ENCODE data around the gene MYCBPAP.

MYCBPAP gene, protein sequence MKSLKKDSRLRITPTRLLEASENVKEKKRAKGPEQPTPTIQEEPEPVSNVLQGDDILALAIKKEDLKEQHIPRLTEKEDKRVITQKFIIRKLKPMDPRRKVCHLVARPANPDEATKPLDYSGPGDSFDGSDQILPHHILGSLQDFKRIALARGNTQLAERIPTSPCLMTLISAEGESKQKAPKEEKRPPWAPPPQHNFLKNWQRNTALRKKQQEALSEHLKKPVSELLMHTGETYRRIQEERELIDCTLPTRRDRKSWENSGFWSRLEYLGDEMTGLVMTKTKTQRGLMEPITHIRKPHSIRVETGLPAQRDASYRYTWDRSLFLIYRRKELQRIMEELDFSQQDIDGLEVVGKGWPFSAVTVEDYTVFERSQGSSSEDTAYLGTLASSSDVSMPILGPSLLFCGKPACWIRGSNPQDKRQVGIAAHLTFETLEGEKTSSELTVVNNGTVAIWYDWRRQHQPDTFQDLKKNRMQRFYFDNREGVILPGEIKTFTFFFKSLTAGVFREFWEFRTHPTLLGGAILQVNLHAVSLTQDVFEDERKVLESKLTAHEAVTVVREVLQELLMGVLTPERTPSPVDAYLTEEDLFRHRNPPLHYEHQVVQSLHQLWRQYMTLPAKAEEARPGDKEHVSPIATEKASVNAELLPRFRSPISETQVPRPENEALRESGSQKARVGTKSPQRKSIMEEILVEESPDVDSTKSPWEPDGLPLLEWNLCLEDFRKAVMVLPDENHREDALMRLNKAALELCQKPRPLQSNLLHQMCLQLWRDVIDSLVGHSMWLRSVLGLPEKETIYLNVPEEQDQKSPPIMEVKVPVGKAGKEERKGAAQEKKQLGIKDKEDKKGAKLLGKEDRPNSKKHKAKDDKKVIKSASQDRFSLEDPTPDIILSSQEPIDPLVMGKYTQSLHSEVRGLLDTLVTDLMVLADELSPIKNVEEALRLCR

GRCh38 chr17:50507871-50508572, at the start of gene MYCBPAP:
TSS of gene MYCBPAP (plus strand) at chr17:50508439. CDS start at chr17:50508675, 236 bp downstream.
- H3K4me3 Mint-ChIP-seq, result peak within 1 kb of the TSS; percentile 73
- peaks cover 32% of the 10 kb centered on the region for H3K4me1 Mint-ChIP-seq (ENCODE audit: low read depth)
- peaks cover 19% of the 10 kb centered on the region for H3K27me3 Mint-ChIP-seq
- intact Hi-C loops (cut with micrococcal nuclease), result no loop called here
- no peaks in the 10 kb centered on the region for H3K9me3 Mint-ChIP-seq
- H3K27ac Mint-ChIP-seq, result peak within 1 kb of the TSS; percentile 28
- no peaks in the 10 kb centered on the region for H3K36me3 Mint-ChIP-seq (ENCODE audit: low read depth)

- Mint-ChIP-seq H3K9me3 (no peaks in the 10 kb centered on the region), H3K4me1 (ENCODE audit: low read depth) (peaks cover 35% of the 10 kb centered on the region), H3K4me3 (no peak overlapping the region), H3K27me3 (no peaks in the 10 kb centered on the region), H3K36me3 (ENCODE audit: low read depth) (peaks cover 70% of the 10 kb centered on the region), H3K27ac (peak overlapping the region; percentile 30)
- intact Hi-C loops (cut with micrococcal nuclease), result no loop called here
These were observed 49.2 kb upstream of the MYCBPAP start for GRCh38 chr17:50458701-50459676.

DNA sequence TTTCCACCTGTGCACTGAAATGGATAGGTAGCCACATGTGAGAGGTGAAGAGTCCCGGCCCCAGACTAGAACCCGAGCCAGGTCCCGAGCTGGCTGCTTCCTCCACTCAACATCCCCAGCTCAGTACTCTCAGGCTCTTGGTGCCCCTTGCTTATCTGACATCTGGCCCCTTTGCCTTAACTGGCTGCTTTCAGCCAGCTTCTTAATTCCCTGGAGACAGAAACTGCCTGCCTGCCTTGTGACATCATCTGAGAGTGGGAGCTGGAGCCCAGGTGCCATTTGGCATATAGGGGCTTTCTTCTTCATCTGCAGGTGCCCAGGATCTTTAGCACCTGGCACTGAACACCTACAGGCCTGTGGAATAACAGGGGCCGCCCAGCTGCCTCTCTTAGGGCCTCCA, 48.5 kb upstream of the MYCBPAP start:
- H3K4me3 Mint-ChIP-seq, result no peak overlapping the region
- intact Hi-C loops (cut with micrococcal nuclease), result no loop called here
- peaks cover 72% of the 10 kb centered on the region for H3K36me3 Mint-ChIP-seq (ENCODE audit: low read depth)
- H3K9me3 Mint-ChIP-seq, result no peaks in the 10 kb centered on the region
- no peaks in the 10 kb centered on the region for H3K27me3 Mint-ChIP-seq
- no peak overlapping the region for H3K27ac Mint-ChIP-seq
- peaks cover 35% of the 10 kb centered on the region for H3K4me1 Mint-ChIP-seq (ENCODE audit: low read depth)

- no peak overlapping the region for H3K4me3 Mint-ChIP-seq
- H3K27me3 Mint-ChIP-seq, result peaks cover 5% of the 10 kb centered on the region
- H3K4me1 Mint-ChIP-seq (ENCODE audit: low read depth), result peaks cover 31% of the 10 kb centered on the region
- intact Hi-C loops (cut with micrococcal nuclease), result no loop called here
- H3K9me3 Mint-ChIP-seq, result no peaks in the 10 kb centered on the region
- H3K36me3 Mint-ChIP-seq (ENCODE audit: low read depth), result peaks cover 73% of the 10 kb centered on the region
- no peak overlapping the region for H3K27ac Mint-ChIP-seq
These were observed 47.3 kb upstream of the MYCBPAP start for GRCh38 chr17:50460831-50461526.

DNA sequence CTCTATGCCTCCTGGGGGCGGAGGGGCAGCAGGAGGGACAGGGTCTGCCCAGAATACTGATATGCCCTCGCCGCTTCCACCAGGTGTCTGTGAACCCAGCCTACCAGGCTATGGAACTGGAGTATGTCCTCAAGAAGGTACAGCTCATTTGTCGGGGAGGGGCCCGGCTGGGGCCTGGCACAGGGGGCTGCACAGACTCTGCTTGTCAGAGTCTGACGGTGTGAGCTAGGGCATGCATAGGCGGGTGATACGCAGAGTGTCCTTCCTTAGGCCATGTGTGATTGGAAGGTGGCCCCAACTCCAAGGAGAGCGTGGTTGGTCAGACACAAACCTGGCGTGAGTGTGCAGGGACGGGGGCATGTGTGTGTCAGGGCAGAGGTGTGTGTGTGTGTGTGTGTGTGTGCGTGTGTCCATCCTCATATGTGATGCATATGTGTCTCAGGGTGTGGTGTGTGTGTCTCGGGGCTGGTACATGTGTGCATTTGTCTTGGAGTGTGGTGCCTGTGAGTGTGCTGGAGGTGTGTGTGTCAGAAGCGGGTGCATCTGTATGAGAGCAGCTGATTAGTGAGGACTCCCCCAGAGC, 46.6 kb upstream of the MYCBPAP start:
- Mint-ChIP-seq H3K4me3 (no peak overlapping the region), H3K36me3 (ENCODE audit: low read depth) (peaks cover 74% of the 10 kb centered on the region), H3K4me1 (ENCODE audit: low read depth) (peaks cover 34% of the 10 kb centered on the region), H3K9me3 (no peaks in the 10 kb centered on the region), H3K27me3 (peaks cover 11% of the 10 kb centered on the region), H3K27ac (no peak overlapping the region)
- intact Hi-C loops (cut with micrococcal nuclease), result no loop called here

DNA sequence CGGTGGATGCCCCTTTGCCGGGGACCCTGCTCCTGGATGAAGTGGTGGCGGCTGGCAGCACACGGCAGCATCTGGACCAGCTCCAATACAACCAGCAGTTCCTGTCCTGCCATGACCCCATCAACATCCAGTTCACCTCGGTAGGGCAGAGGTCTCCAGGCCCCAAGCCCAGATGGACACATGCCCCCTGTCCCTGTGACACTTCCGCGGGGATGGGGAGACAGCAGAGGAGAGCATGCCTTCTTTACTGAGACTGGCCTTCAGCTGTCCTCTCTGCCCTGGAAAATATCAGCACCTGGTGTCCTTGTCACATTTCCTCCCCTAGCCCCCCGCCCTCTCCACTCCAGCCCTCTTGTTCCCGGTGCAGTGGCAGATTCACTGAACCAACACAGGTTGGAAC, 45.8 kb upstream of the MYCBPAP start:
- Mint-ChIP-seq H3K36me3 (ENCODE audit: low read depth) (peaks cover 71% of the 10 kb centered on the region), H3K27me3 (peaks cover 19% of the 10 kb centered on the region)
- intact Hi-C loops (cut with micrococcal nuclease), result no loop called here

GRCh38 chr17:50464121-50464520, 44.1 kb upstream of the MYCBPAP start:
- Mint-ChIP-seq H3K4me1 (ENCODE audit: low read depth) (peaks cover 31% of the 10 kb centered on the region), H3K4me3 (no peak overlapping the region), H3K9me3 (no peaks in the 10 kb centered on the region), H3K27ac (no peak overlapping the region), H3K27me3 (peaks cover 33% of the 10 kb centered on the region), H3K36me3 (ENCODE audit: low read depth) (peaks cover 72% of the 10 kb centered on the region)
- intact Hi-C loops (cut with micrococcal nuclease), result no loop called here

More for the DNA sequence above, 45.8 kb upstream of the MYCBPAP start:
- Mint-ChIP-seq H3K9me3 (no peaks in the 10 kb centered on the region), H3K27ac (no peak overlapping the region), H3K4me1 (ENCODE audit: low read depth) (peaks cover 36% of the 10 kb centered on the region), H3K4me3 (no peak overlapping the region)

DNA sequence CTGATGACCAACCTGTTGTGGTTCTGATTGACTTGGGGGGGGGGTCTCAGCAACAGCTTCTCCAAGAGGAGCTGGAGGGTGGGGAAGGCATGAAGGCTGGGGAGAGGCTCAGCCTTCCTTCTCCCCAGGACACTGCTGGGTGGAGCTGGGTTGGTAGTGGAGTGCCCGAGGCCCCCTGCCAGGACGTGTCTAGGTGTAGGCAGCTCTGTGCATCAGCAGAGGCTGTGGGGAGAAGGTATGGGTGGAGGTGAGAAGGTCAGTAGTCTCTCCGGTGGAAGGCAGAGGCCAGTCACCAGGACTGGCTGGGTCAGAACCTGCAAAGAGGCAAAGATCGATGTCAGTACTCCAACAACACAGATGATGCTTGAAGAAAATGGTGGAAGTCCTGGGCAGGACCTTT, 43.5 kb upstream of the MYCBPAP start:
- intact Hi-C loops (cut with micrococcal nuclease), result no loop called here
- peaks cover 74% of the 10 kb centered on the region for H3K36me3 Mint-ChIP-seq (ENCODE audit: low read depth)

GRCh38 chr17:50465171-50465570, 43.1 kb upstream of the MYCBPAP start:
- H3K4me3 Mint-ChIP-seq, result no peak overlapping the region
- peaks cover 43% of the 10 kb centered on the region for H3K27me3 Mint-ChIP-seq
- peaks cover 78% of the 10 kb centered on the region for H3K36me3 Mint-ChIP-seq (ENCODE audit: low read depth)
- peaks cover 36% of the 10 kb centered on the region for H3K4me1 Mint-ChIP-seq (ENCODE audit: low read depth)
- H3K9me3 Mint-ChIP-seq, result no peaks in the 10 kb centered on the region
- intact Hi-C loops (cut with micrococcal nuclease), result no loop called here
- no peak overlapping the region for H3K27ac Mint-ChIP-seq

More for the DNA sequence above, 43.5 kb upstream of the MYCBPAP start:
- H3K4me1 Mint-ChIP-seq (ENCODE audit: low read depth), result peaks cover 32% of the 10 kb centered on the region
- H3K9me3 Mint-ChIP-seq, result no peaks in the 10 kb centered on the region
- no peak overlapping the region for H3K4me3 Mint-ChIP-seq
- no peak overlapping the region for H3K27ac Mint-ChIP-seq
- H3K27me3 Mint-ChIP-seq, result peaks cover 39% of the 10 kb centered on the region

DNA sequence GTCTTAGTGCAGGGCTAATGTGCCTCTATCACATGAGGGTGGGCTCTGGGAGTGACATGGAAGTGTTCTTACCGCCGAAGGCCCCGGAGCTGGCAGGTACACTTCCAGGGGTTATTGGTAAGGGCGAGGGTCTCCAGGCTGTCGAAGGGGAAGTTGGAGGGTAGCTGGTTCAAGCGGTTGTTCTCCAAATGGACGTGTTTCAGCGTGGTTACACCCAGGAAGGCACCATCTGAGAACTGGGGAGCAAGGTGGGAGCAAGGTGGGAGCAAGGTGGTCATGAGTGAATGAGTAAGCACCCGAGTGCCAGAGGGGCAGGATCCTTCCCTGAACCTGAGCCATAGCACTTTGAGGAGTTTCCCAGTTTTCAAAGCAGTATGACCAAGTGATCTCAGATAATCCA, 42.6 kb upstream of the MYCBPAP start:
- peaks cover 43% of the 10 kb centered on the region for H3K27me3 Mint-ChIP-seq
- H3K4me1 Mint-ChIP-seq (ENCODE audit: low read depth), result peaks cover 41% of the 10 kb centered on the region
- H3K36me3 Mint-ChIP-seq (ENCODE audit: low read depth), result peaks cover 83% of the 10 kb centered on the region
- no peak overlapping the region for H3K4me3 Mint-ChIP-seq
- no peaks in the 10 kb centered on the region for H3K9me3 Mint-ChIP-seq
- intact Hi-C loops (cut with micrococcal nuclease), result no loop called here
- no peak overlapping the region for H3K27ac Mint-ChIP-seq

GRCh38 chr17:50466371-50467113, 41.7 kb upstream of the MYCBPAP start:
- intact Hi-C loops (cut with micrococcal nuclease), result no loop called here
- peaks cover 86% of the 10 kb centered on the region for H3K36me3 Mint-ChIP-seq (ENCODE audit: low read depth)

More at GRCh38 chr17:50466371-50467113, 41.7 kb upstream of the MYCBPAP start:
- Mint-ChIP-seq H3K4me3 (no peak overlapping the region), H3K4me1 (ENCODE audit: low read depth) (peaks cover 45% of the 10 kb centered on the region), H3K27me3 (peaks cover 48% of the 10 kb centered on the region), H3K9me3 (no peaks in the 10 kb centered on the region), H3K27ac (no peak overlapping the region)

Measured in dendritic cell treated with granulocyte-macrophage colony-stimulating factor and Interleukin-4, amounts not matched to agents 40 ng/mL and 50 ng/mL, for 4 days (primary cell).